Tibial artery (tissue), 4 donors: ENCODE data around the gene F10.

Experiments
- DNase-seq, 2 donors: peaks; one replicate each; pipeline ENCODE4 v3.0.0-alpha.2; 2019
- H3K27ac ChIP-seq, 2 donors: fragments of 200-600 bp; sonication (generic) in 1 of 2; 1 replicate in 1 of 2; 2 replicates in 1 of 2; pipeline ENCODE4 v1.5.1; 2018 to 2019; ENCODE audit warnings: mild to moderate bottlenecking in 1 of 2
- H3K27me3 ChIP-seq, 2 donors: fragments of 200-600 bp; sonication (generic) in 1 of 2; one replicate each; pipeline versions ENCODE4 v1.5.1 to v1.6.0; 2016 to 2019
- H3K36me3 ChIP-seq, 3 donors: fragments of 200-600 bp; sonication (generic) in 2 of 3; one replicate each; pipeline ENCODE4 v1.5.1; 2016 to 2019; ENCODE audit warnings: mild to moderate bottlenecking in 2 of 3
- H3K4me1 ChIP-seq, 4 donors: fragments of 200-600 bp; sonication (generic) in 2 of 4; 1 replicate in 3 of 4; 2 replicates in 1 of 4; pipeline ENCODE4 v1.5.1; 2016 to 2019
- H3K4me3 ChIP-seq, 2 donors: fragments of 200-600 bp; sonication (generic) in 1 of 2; 1 replicate in 1 of 2; 2 replicates in 1 of 2; pipeline ENCODE4 v1.5.1; 2018 to 2019; ENCODE audit warnings: mild to moderate bottlenecking in 2 of 2
- H3K9me3 ChIP-seq, 3 donors: fragments of 200-600 bp; sonication (generic) in 1 of 3; one replicate each; pipeline ENCODE4 v1.5.1; 2016 to 2019
- intact Hi-C: fragments of 100-400 bp; cut with DNase I; formaldehyde crosslinking; loops from one replicate; pipeline ENCODE4 v1.15.0; 2023; ENCODE audit warnings: low total_unique reads
- TF ChIP-seq, protein P1 (sequence below), 2 experiments: fragments of 200-600 bp in 1 of 2; fragments of 450-650 bp in 1 of 2; IDR thresholded peaks; one replicate each; pipeline ENCODE4 v1.5.1; 2017 to 2019; ENCODE audit warnings: antibody characterized with exemption in 2 of 2, mild to moderate bottlenecking in 1 of 2, moderate library complexity in 1 of 2

Gene F10

GRCh38 chr13:113166266-113166665 is 43.7 kb downstream of the F10 start:
- Histone ChIP-seq H3K9me3 (no peaks in the 10 kb centered on the region), H3K27ac (no peak overlapping the region), H3K36me3 (peaks cover 6 to 29% (median 9%) of the 10 kb centered on the region in 3 donors), H3K4me3 (no peak overlapping the region), H3K27me3 (peaks cover 0 to 18% of the 10 kb centered on the region in 2 donors), H3K4me1 (no peaks in the 10 kb centered on the region)
- intact Hi-C loops: no loop called here
- TF ChIP-seq, protein P1, sequence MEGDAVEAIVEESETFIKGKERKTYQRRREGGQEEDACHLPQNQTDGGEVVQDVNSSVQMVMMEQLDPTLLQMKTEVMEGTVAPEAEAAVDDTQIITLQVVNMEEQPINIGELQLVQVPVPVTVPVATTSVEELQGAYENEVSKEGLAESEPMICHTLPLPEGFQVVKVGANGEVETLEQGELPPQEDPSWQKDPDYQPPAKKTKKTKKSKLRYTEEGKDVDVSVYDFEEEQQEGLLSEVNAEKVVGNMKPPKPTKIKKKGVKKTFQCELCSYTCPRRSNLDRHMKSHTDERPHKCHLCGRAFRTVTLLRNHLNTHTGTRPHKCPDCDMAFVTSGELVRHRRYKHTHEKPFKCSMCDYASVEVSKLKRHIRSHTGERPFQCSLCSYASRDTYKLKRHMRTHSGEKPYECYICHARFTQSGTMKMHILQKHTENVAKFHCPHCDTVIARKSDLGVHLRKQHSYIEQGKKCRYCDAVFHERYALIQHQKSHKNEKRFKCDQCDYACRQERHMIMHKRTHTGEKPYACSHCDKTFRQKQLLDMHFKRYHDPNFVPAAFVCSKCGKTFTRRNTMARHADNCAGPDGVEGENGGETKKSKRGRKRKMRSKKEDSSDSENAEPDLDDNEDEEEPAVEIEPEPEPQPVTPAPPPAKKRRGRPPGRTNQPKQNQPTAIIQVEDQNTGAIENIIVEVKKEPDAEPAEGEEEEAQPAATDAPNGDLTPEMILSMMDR (IDR thresholded peaks at IDR 0.05): no peak
- DNase-seq: no peak

- H3K9me3 ChIP-seq: no peaks in the 10 kb centered on the region
- no peak overlapping the region for H3K4me3 ChIP-seq
- H3K27ac ChIP-seq: no peak overlapping the region
- H3K36me3 ChIP-seq: peaks cover 10 to 33% (median 13%) of the 10 kb centered on the region in 3 donors
- no peaks in the 10 kb centered on the region for H3K4me1 ChIP-seq
- H3K27me3 ChIP-seq: peaks cover 0 to 14% of the 10 kb centered on the region in 2 donors
- intact Hi-C loops: no loop called here
- TF ChIP-seq, protein P1 (IDR thresholded peaks at IDR 0.05): no peak
- no peak for DNase-seq
These were observed 44.1 kb downstream of the F10 start for GRCh38 chr13:113166681-113167080.

DNA sequence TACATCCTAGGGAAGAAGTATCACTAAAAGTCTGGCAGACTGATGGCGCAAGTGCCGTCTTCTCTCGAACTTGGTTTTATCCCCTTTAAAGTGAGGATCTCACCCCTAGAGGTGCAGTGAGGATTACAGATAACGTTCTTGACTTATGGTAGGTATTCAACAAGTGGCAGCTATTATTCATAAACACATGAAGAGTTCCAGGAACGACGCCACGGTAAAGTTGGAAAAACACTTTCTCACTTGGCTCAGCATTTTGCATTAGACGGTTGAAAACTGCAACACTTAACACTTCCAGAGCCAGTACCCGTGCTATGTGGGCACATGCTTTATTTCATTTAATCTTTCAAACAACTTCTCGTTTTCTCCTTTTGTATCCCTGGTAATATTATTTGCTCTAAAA is 44.6 kb downstream of the F10 start:
- intact Hi-C loops: no loop called here
- H3K27ac ChIP-seq: no peak overlapping the region
- peaks cover 0 to 14% of the 10 kb centered on the region in 2 donors for H3K27me3 ChIP-seq
- no peaks in the 10 kb centered on the region for H3K4me1 ChIP-seq
- no peak for DNase-seq
- TF ChIP-seq, protein P1 (IDR thresholded peaks at IDR 0.05): no peak
- H3K4me3 ChIP-seq: no peak overlapping the region
- peaks cover 15 to 38% (median 18%) of the 10 kb centered on the region in 3 donors for H3K36me3 ChIP-seq
- no peaks in the 10 kb centered on the region for H3K9me3 ChIP-seq

GRCh38 chr13:113167575-113167974 is 45.0 kb downstream of the F10 start:
- no peak for DNase-seq
- H3K27ac ChIP-seq: no peak overlapping the region
- H3K4me1 ChIP-seq: no peaks in the 10 kb centered on the region
- H3K9me3 ChIP-seq: no peaks in the 10 kb centered on the region
- TF ChIP-seq, protein P1 (IDR thresholded peaks at IDR 0.05): no peak
- H3K27me3 ChIP-seq: peaks cover 0 to 14% of the 10 kb centered on the region in 2 donors
- H3K4me3 ChIP-seq: no peak overlapping the region
- intact Hi-C loops: no loop called here
- H3K36me3 ChIP-seq: peaks cover 19 to 42% (median 22%) of the 10 kb centered on the region in 3 donors

DNA sequence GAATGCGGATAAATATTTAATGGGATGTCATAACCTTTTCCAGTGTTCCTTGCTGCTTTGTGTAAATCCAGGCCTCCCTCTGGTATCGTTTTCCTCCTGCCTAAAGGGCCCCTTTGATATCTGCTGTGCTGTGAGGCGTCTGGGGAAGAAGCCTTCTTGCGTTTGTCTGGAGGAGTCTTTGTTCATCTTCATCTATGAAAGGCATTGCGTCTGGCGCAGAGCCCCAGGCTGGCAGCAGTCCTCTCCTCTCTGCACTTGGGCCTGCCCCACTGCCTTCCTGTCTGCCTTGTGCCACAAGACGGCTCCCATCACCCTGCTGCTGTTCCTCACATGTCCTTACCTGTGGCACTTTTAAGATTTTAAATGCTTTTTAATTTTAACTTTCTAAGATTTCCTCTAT is 45.6 kb downstream of the F10 start:
- H3K27ac ChIP-seq: no peak overlapping the region
- no peak for DNase-seq
- peaks cover 0 to 8% of the 10 kb centered on the region in 2 donors for H3K27me3 ChIP-seq
- H3K4me1 ChIP-seq: no peaks in the 10 kb centered on the region
- TF ChIP-seq, protein P1 (IDR thresholded peaks at IDR 0.05): no peak
- peaks cover 22 to 49% (median 25%) of the 10 kb centered on the region in 3 donors for H3K36me3 ChIP-seq
- no peak overlapping the region for H3K4me3 ChIP-seq
- intact Hi-C loops: no loop called here
- H3K9me3 ChIP-seq: no peaks in the 10 kb centered on the region
